GM19099 (cell line): ENCODE measurements around the gene RNGTT.

Source experiments
- POLR2A ChIP-seq: IDR thresholded peaks from 3 replicates; pipeline ENCODE4 v1.6.1; 2011; ENCODE audit warnings: low read depth; ENCODE audit not compliant: insufficient read length; ENCODE audit errors: extremely low read depth

The RNGTT gene

DNA sequence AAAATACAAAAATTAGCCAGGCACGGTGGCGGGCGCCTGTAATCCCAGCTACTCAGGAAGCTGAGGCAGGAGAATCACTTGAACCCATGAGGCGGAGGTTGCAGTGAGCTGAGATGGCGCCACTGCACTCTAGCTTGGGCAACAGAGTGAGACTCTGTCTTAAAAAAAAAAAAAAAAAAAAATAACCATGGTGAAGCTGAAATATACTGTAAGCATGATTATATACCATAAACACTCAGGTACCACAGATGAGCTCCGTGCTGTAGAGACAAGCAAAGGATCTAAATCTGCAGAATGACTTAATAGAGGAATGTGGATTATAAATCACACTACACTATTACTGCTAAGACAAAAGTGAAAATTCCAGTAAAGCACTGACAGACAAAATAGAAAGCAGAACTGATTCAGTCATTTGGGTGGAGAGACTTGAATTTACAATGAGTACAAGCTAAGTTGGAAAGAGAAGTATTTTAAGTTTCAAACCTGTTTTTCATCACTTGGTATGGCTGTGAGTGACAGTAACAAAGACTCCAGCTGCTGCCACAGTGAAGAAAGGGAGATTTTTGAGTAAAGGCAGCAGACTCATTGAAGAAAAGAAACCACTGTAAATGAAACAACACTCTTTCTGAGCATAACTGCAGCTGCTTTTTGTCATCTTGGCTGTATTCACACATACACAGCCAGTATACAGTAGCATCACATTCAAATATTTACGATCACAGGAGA, 322.1 kb downstream of the RNGTT start:
- TF ChIP-seq POLR2A, result no peak

DNA sequence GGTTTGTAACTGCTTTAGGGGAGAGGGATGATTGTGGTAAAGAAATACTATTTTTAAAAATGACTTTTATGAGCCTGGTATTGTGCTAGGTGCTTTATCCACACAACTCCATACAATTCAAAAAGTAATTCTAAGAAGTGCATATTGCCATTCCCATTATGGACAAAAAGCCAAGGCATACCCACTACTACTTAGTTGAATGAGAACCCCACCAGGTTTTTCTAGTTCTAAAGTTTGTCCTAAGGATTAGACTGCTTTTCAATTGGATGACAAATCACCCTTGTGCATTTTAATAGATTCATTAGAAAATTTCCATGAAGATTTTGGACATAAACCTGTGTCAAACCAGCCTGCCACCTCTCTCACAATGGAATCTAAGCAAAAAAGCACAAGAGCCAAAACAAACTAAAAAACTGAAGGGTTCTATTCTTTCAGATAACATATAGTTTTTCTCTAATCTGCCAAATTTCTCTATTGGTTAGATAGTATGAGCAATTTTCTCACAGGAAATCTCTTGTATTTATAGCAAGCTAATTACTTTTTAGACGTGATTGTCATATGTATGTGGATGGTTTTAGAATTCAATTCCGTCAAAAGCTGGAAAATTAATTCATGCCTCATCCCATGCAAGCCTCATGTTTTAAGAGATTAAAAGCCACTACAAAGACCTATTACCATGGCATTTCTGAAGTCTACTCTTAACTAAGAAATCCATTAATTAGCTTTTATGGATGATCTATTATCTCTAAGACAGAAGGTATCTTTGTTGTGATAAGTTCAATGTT, 325.5 kb downstream of the RNGTT start:
- TF ChIP-seq POLR2A, result no peak

DNA sequence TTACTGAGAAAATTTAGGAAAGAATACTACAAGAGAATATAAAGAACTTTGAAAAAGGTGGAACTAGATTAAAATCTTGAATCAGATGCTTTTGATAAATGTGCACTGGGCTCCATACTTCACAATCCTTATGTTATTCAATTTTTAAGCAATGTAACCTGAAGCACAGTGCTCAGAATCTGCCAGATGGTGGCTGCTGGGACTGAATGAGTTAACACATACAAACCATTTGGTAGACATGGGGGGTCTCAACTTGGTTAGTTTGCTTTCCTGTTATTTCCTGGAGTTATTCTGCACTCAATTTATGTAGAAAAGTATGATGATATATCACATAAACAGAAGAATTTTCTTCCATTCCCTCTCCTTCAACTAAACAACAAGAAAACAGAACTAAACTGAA, 326.5 kb downstream of the RNGTT start:
- no peak for TF ChIP-seq POLR2A

DNA sequence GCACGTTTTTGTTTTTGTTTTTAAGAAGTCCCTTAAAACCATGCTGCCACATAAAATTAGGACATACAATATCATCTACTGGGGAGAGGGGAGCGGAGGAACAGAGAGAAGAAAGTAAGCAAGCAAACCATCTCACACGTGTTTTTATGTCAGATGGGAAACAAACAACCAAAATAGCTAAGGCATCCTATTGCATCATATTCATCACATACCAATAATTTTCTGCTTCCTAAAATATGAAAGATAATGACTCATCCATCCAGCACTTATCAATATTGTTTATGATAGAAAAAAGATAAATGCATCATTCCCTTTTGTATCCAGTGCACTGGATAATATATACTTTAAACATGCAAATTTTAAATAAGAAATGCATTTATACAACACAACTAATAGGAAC, 329.6 kb downstream of the RNGTT start:
- TF ChIP-seq POLR2A, result no peak

DNA sequence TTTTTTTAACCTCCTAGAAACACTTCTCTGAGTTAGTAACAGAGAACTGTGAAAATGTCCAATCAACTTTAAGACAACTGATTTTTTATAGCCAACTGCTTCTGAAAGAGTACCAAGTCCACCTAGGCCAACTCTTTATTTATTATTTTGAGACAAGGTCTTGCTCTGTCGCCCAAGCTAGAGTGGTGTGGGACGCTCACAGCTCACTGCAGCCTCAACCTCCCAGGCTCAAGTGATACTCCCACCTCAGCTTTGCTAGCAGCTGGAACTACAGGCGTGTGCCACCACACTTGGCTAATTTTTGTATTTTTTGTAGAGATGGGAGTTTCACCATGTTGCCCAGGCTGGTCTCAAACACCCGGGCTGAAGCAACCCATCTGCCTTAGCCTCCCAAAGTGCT, 331.6 kb downstream of the RNGTT start:
- no peak for TF ChIP-seq POLR2A

DNA sequence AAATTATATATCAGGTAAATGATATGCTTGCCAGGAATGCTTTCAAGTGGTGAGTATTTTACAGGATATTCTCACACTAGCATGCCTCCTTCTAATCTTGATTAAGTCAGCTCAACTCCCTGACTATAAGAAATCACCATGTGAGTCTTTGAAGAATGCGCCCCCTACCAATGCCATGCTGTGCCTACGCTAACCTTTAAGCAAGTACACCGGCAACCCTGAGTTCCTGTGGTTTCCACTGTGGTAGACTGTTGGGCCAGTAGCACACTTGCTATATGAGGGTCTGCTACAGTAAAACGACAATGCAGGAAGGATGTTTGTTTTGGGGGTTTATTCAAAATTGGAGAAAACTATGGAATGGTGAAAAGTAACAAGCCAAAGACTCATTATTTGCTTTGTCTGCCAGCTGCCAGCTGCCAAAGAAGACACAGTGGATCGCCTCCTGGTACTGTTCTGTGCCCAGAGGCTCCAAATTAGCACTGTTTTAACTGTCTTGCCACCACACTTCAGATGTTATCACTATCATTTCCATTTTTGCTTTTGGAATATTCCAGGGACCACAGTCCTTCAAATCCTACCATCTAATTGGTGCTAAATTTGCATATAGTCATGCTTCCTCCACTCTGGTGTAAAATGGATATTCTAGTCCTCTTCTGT, 333.5 kb downstream of the RNGTT start:
- TF ChIP-seq POLR2A, result no peak

DNA sequence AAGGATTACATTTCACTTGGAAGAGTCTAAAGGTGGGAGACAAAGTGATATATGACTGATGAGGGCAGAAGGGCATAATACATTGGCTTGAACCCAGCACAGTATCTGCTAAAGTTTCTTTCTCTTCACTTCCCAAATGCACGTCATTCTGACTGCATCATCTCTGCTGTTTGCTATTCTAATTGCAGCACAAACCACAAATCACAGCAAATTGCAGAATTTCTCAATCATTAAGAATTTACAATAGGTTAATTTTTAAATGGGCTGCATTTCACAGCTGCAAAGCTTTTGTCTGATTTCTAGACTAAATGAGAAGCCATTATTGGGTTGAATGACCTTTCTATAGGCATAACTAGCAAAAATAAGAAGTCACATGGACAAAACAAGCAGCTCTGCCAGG, 337.0 kb downstream of the RNGTT start:
- TF ChIP-seq POLR2A, result no peak

DNA sequence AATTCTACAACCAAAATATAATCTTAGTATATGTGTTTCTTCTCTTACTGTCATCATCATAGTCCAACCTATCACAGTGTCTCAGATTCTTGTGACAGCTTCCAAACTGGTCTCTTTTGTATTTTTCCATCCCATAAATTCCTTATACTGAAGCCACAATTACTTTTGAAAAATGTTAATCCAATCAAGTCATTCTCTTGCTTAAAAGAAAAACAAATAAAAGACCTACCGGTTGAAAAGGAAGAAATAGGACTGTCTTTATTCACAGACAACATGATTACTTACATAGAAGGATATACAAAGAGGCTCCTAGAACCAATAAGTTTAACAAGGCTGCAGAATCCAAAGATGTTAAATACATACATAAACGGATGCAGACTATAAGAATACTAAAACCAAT, 339.9 kb downstream of the RNGTT start:
- no peak for TF ChIP-seq POLR2A

DNA sequence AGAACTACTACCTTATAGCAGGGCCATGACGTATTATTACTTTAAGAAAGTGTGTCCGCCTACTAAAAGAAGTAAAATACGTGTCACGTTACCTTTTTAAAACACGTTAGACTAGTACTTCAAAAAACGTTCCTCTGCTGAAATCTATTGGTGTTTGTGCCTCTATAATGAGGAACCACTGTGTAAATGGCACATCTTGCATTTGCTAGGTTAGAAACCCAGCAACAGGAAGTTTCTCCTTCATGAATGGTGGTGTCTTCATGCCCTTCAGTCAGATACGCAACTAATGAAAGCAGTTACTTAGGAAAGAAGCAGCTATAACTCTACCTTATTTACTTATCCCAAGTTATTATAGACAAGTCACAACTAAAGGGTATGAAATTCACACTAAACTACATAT, 343.5 kb downstream of the RNGTT start:
- TF ChIP-seq POLR2A, result no peak

DNA sequence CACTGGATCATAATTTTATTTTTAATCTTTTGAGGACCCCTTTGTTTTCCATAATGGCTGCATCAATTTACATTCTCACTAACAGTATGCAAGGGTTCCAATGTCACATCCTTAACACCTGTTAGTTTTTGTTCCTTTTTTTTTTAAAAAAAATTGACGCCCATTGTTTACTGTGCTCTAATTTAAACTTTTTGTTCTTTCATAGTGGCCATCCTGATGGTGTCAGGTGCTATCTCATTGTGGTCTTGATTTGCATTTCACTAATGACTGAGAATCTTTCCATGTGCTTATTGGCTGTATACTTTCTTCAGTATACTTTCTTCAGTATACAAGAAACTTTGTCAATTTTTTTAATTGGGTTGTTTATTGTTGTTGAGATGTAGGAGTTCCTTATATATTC, 347.0 kb downstream of the RNGTT start:
- TF ChIP-seq POLR2A, result no peak

DNA sequence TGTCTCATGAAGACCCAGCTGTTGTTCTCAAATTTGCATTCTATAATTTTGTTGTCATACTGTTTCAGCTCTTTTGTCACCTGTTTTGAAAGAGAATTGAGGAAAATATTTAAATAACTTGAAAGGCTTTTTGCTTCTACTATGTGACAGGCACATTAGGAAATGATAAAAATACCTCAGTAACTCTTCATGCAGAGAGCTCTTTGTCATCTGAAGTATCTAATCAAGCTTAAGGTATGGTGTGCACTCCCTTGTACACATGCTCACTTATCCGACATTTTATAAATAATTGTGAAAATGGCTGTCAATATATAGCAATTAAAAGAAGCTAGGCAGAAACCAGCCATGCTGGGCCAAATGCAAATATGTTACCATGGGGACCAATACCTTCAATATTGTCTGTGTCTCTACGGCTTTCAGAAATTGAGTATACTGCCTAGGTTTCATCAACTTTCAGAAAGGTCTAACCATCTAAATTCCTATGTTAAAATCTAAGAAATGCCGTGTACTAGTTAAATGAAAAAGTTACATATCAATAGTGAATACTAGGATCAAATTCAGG, 349.0 kb downstream of the RNGTT start:
- no peak for TF ChIP-seq POLR2A

DNA sequence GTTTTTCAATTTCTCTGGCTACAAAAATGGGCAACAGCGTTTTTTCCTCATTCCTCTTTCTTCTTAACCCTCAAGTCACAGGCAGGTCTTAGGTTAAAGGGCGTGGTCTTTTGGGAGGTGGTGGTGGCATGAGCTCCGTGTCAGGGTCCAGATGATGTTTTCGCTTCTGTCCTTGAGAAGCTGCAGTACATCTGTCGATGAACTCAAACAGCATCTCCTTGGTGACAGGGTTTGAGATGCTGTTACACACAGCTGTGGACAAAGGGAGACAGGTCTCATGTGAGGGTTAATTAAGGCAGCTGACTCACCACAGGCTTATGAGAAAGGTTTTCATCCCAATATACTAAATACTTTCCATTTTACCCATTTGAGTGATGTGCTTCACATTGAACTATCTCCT, 350.8 kb downstream of the RNGTT start:
- no peak for TF ChIP-seq POLR2A

DNA sequence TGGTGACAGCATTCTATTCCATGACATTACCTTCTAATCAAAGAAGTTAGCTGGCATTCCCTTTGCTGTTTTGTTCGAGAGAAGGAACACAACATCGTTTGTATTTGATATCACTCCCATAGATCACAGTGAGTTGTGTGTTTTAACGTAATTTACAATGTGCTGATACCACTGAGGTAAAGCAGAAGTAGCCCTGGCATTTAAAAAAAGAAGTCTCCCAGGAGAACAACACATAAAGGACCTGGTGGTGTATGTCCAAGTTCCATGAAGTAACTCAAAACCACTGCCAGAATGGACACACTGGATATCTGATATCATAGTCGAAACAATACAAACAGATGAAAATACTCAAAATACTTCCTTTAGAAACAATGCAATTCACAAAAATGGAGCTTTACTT, 351.7 kb downstream of the RNGTT start:
- TF ChIP-seq POLR2A, result no peak

DNA sequence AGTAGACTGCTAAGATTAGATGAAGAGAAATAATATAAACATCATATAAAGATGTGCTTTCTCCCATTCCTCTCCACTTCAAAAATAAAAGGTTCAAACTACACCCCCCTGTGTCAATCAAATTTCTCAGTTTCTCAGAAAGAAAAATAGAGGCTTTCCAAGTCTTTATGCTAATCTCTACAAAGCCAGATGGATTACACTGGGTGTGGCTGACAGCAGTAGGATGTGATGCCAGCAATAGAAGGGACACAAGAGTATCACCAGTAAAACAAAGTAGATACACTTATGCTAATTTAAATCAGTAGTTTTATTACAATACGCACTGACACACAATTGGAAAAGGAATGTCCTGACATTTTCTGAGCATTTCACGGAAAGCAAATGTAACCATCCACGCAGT, 353.4 kb downstream of the RNGTT start:
- TF ChIP-seq POLR2A, result no peak

DNA sequence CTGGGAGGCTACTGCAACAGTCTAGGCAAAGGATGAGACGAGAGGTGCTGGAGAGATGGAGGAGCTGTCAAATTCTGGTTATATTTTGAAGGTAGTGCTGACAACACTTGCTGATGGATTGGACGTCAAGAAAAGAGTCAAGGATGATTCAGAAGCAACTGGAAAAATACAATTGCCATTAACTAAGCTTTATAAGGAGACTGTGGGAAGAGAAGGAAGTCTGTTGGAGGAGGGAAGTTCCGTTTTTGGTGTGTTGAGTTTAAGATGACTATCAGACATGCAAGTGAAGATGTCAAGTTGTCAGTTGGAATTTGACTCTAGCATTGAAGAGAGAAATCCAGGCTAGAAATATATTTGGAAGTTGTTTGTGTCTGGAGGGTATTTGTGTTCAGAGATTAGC, 358.1 kb downstream of the RNGTT start:
- no peak for TF ChIP-seq POLR2A

DNA sequence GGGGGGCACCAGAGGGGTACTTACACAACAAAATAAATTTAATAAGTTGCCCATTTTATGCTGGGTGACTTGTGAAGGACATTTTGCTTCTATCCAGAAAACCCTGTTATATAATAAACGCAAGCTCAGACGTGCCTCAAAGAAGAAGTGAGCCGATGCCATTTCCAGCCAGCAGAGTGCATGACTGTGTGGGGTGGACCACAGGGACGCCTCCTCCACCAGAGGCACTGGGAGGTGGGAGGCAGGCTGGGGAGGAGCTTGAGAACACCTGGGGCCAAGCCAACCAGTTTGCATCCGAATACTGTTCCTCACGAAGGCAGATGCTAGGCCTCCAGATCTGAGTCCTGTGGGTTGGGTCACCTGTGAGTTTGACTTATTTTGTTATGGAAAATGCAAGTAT, 363.8 kb downstream of the RNGTT start:
- TF ChIP-seq POLR2A, result no peak
